CD1c-positive myeloid dendritic cell (primary cell): ENCODE results near the gene TNFSF11.

Source experiments
- DNase-seq: peaks from one replicate; pipeline ENCODE4 v3.0.0-alpha.2; 2016; ENCODE audit errors: extremely low spot score

Gene TNFSF11

DNA sequence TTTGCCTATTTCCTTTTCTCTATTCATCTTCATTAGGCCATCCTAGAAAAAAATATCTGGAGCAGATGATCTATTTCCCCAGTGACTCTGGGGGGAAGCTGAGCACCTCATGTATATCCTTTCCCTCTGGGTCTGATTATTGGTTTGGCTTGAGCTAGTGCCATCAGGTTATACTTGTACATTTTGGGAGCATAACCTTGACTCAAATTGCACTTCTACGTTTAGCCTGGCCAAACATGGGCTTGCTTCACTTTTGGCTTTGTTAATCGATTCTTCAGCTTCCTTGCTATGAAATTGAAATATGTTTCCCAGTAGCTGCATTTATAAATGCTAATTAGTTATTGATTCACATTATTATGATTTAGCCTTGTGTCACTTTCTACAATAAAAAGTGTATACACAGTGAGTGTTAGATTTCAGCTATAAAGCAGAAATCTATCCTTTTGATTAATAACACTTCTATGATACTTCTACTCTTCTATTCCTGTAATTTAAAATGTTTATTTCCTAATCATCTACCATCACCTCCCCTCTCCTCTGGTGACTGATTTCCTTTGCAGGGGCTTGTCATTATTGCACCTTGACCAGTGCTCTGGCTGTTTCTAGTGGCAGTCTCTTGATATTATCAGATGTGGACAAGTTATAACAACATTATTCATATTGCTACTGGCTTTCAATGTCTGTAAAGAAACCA is 37.3 kb downstream of the TNFSF11 start:
- DNase-seq = no peak

- DNase-seq = no peak
Measured at GRCh38 chr13:42612021-42612765, 38.2 kb downstream of the TNFSF11 start.

DNA sequence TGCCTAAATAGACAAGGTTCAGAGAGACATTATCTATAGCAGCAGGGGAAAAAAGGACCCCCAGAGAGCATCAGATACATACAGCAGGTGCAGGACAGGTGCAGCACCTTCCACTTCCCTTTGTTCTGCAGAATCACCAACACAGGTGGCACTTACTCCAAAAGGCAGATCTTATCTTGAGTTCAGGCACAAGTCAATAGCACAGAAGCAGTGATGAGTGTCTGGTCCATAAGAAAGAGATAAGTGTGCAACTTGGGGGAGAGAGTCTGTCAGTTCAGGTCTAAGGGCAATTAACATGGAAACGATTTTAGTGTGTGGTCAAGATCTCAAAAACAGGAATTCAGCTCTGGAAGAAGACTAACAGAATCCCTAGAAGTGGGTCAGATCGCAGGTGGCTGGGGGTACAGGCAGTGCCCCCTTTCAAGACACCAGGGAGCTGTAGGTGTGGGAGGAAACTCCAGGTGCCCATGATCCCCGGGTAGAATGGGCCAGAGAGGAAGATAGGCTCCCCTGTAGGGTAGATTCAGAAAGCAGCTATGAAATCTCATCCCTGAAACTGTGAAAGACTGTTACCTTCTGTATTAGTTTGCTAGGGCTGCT is 40.6 kb downstream of the TNFSF11 start:
- no peak for DNase-seq

DNA sequence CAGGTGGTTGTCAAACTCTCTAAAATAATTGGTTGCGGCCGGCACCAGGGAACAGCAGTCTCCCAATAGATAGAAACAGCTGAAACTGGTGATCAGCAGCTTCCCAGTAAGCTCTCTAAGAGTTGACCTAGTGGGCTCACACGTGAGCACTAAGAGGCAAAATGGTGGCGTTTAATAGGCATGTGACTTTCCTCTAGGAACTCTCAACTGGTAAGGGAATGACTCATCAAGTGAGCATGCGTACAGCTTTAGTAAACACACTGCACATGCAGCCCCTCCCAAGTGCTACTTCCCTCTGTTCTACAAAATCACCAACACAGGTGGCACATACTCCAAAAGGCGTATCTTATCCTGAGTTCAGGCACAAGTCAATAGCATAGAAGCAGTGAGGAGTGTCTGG is 41.7 kb downstream of the TNFSF11 start:
- no peak for DNase-seq

- no peak for DNase-seq
Measured at GRCh38 chr13:42617221-42617620, 43.3 kb downstream of the TNFSF11 start.

- no peak for DNase-seq
Measured at GRCh38 chr13:42623916-42624315, 50.0 kb downstream of the TNFSF11 start.

DNA sequence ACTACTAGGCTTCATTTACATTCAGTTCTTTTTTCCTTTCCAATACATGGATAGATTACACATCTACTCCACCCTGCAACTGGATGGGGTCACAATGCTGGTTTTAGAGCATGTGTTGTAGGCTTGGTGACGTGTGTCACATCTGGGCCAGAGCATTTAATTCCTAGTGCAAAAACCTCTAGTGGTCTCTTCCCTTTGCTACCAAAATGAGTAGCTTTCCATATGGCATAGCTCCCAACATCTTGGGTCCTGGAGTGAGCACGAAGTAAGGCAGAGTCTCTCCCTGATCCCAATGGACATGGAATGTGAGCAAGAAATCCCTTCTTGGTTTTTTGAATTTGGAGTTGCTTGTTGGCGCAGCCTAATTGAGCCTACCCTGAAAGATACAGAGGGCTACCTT is 51.7 kb downstream of the TNFSF11 start:
- no peak for DNase-seq

GRCh38 chr13:42626176-42626860 is 52.4 kb downstream of the TNFSF11 start:
- no peak for DNase-seq

GRCh38 chr13:42628666-42629065 is 54.7 kb downstream of the TNFSF11 start:
- no peak for DNase-seq

DNA sequence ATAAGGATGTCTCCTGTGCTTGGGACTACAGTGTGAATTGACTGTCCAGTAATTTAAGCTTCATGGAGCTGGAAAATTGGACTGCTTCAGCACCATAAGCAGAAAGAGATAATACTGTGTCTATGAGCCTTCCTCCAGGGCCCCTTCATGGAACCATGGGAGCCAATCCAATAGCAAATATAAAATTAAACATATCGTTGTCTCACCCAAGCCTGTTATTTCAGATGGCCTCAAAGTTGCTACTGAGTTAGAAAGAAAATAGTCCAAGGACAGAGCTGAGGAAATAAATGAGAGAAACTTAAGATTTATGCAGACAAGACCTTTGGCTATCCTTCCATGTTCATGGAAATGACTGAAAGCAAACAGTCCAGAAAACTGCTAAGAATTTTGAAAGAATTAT is 57.2 kb downstream of the TNFSF11 start:
- no peak for DNase-seq

DNA sequence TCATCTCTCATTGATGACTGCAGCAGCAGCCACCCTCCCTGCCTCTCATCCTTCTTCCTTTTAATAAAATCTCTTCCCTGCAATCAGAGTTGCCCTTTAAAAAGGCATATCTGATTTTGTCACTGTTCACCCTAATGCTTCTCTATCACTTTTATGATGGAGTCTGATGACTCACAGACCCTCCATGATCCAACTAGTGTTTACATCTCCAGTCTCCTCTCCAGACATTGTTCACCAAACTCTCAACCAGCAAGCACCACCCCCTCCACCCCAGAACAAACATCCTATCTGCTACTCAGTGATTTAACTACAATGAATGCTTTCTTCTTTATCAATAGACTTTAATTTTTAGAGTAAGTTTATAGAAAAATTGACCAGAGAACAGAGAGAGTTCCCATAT is 59.5 kb downstream of the TNFSF11 start:
- DNase-seq = no peak

- no peak for DNase-seq
Measured at GRCh38 chr13:42638101-42638500, 64.1 kb downstream of the TNFSF11 start.

DNA sequence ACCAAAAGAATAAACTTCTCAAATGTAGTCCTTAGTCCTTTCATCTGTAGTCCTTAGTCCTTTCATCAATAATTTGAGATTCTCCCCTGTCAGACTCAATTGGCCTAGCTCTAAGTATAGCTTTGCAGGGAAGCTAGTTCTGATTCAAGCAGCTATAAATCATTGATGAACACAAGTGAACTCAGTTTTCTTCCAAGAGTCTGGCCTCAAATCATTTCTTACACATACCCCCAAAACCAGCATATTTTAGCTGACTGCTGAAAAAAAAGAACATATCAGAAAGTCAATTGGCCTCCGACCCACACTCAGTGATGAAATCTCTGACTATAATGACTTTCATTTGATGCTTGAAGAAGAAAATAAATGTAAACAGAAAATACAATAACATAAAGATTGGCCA is 64.9 kb downstream of the TNFSF11 start:
- DNase-seq = no peak

DNA sequence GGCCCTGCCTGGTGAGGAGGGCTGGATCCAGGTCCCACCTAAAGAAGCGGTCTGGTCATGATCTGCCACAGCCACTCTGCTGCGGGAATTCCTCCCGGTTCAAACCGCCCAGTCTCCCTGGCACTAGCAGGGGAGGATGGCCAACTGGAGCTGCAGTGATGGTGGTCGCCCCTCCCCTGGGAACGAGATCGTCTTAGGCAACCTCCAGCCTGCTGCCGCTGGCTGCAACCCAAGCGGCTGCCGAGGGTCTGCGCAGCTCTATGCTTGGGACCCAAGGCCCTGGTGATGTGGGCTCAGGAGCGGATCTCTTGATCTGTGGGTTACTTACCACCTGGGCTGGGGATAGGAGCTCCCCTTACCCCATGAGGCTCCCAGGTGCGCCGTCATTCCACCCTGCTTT is 69.1 kb downstream of the TNFSF11 start:
- DNase-seq = no peak

- DNase-seq = no peak
Measured at GRCh38 chr13:42644841-42645240, 70.9 kb downstream of the TNFSF11 start.

- no peak for DNase-seq
Measured at GRCh38 chr13:42645717-42646116, 71.8 kb downstream of the TNFSF11 start.

DNA sequence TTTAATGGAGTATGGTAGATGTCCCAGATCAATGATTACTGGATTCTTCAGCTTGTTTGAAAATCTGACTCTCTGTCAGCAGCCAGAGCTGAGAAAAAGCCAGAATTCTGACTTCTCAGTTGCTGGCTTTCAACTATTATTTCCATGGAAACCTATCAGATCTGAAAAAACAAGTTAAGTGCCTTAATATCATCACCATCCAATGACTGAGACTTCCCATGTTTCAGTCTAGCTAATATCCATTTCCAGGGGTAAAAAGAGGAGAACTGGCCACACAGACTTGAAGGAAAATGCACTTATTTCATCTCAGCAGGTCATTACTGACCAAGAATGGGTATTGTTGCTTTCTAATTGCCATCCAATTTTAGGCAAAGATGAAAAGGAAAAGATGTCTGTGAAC is 75.2 kb downstream of the TNFSF11 start:
- DNase-seq = no peak

- no peak for DNase-seq
Measured at GRCh38 chr13:42649831-42650230, 75.9 kb downstream of the TNFSF11 start.

DNA sequence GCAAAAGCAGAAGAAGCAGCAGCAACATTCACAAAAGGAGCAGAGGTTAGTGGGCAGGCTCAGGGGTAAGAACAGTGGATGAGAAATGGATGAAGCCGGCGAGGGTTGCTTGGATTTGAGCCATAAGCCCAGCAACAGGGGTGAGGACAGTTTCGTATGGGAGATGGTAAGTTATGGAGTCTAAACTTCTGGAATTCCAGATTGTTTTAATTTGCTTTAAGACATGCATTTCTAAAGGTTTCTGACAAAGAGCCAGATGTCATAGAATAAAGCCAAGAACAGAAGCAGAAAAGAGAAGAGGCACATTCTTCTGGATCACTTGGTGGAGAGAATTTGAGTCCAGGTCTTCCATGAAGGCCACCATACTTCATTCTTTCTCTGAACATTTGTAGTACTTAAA is 76.6 kb downstream of the TNFSF11 start:
- no peak for DNase-seq

DNA sequence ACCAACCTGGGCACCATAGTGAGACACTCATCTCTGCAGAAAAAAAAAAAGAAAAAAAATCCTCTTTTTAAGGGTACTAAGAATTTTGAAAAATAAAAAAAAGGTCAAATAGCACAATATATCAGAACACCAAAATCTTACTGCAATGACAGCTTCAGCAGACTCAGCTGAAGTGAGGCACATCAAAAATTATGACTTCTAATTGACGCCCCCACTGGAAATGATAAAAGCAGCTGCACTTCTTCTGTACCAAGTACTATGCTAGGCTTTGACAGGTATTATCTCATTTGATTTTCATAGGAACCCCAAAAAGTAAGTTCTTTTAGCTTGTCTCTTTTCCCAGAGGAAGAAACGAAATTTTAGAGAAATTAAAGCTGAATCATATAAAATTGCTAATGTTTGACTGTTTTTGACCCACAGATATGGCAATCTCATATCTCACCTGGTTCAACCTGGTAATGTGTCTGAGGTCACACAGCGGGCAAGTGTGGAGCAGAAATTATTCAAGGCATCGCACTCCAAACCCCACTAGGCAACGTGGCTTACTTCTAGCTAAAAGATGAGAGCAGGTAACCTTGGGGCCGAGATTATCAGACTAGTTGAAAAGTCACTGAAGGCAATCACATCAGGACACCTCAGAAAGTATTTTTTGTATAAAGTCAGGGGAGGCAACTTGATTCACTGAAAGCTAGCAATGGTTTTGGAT is 78.1 kb downstream of the TNFSF11 start:
- DNase-seq = no peak

DNA sequence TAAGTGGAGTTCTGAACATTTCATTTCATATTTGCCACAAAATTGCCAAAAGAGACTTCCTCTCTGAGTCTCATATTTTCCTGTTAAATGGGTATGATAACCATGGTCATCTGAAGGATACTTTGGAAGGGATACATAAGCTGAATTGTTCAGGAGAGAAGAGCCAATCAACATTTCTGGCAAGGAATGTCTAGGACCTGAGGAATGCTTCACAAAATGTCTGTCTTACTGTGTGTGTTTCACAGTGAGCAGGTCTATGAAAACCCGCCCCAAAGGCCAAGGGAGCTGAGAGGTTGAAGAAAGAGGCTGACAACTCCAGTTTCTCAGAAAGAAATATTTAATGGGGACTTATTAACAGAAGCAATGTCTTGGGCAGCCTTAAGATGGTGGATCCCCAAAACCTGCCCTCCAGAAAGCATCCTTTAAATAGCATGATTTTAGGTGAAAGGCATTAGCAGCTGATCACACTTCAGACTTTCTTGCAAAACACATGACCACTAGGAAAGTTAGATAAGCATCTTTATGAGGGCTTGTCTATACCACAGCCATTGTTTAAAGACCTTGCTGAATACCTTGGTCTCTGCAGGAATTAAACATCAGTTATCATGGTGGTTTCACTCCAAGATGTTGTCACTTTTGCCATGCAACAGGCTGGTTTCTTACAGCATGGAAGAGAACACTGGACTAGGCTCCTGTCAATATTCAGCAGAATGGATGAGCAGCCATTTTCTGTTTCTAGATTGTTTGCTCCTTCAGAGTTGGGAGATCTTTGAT is 78.9 kb downstream of the TNFSF11 start:
- DNase-seq = no peak
